ENCODE data around the gene NEURL1.
"Not testable (repeated sequence)": the region's sequence is repeated elsewhere in the genome, so short reads cannot be mapped to it uniquely, and the experiment has no call there.

DNA sequence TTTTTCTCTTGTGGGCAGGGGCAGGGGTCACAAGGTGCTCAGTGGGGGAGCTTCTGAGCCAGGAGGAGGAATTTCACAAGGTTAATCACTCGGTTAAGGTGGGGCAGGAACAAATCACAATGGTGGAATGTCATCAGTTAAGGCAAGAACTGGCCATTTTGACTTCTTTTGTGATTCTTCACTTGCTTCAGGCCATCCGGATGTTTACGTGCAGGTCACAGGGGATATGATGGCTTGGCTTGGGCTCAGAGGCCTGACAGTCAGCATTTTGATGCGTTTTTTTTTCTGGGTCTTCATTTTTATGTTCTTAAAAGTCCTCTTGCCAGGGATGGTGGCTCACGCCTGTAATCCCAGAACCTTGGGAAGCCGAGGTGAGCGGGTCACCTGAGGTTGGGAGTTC lies 28.5 kb downstream of the NEURL1 start:
- TF ChIP-seq, protein P1, sequence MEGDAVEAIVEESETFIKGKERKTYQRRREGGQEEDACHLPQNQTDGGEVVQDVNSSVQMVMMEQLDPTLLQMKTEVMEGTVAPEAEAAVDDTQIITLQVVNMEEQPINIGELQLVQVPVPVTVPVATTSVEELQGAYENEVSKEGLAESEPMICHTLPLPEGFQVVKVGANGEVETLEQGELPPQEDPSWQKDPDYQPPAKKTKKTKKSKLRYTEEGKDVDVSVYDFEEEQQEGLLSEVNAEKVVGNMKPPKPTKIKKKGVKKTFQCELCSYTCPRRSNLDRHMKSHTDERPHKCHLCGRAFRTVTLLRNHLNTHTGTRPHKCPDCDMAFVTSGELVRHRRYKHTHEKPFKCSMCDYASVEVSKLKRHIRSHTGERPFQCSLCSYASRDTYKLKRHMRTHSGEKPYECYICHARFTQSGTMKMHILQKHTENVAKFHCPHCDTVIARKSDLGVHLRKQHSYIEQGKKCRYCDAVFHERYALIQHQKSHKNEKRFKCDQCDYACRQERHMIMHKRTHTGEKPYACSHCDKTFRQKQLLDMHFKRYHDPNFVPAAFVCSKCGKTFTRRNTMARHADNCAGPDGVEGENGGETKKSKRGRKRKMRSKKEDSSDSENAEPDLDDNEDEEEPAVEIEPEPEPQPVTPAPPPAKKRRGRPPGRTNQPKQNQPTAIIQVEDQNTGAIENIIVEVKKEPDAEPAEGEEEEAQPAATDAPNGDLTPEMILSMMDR (IDR thresholded peaks at IDR 0.05) = not testable (repeated sequence)
- not testable (repeated sequence) for TF ChIP-seq EZH2 (IDR thresholded peaks at IDR 0.05; ENCODE audit: borderline replicate concordance, insufficient read depth, low read depth, low read length, poor library complexity, severe bottlenecking)
